Measurements from ENCODE around the gene SMARCD2.

DNA sequence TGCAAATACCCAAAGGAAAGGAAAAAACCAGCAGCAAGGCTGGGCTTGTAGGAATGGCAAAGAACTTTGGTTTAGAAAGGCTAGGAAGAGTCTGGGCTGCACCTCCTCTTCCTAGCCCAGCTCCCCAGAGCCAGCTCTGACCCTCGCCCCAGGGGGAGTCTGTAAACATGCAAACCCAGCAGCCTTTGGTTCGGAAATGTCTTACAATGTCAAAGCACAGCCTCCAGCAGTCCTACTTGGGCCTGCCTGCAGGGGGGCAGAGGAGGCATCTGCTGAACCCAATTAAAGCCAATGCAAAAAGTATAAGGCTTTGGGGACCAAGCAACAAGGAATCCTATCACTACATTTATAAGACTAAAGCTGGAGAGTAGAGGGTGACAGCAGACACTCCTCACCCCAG lies 10.0 kb downstream of the SMARCD2 start:
- TF ChIP-seq, protein P1, sequence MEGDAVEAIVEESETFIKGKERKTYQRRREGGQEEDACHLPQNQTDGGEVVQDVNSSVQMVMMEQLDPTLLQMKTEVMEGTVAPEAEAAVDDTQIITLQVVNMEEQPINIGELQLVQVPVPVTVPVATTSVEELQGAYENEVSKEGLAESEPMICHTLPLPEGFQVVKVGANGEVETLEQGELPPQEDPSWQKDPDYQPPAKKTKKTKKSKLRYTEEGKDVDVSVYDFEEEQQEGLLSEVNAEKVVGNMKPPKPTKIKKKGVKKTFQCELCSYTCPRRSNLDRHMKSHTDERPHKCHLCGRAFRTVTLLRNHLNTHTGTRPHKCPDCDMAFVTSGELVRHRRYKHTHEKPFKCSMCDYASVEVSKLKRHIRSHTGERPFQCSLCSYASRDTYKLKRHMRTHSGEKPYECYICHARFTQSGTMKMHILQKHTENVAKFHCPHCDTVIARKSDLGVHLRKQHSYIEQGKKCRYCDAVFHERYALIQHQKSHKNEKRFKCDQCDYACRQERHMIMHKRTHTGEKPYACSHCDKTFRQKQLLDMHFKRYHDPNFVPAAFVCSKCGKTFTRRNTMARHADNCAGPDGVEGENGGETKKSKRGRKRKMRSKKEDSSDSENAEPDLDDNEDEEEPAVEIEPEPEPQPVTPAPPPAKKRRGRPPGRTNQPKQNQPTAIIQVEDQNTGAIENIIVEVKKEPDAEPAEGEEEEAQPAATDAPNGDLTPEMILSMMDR (conservative IDR thresholded peaks at IDR 0.05; ENCODE audit: low read length), result 0 out of 2 replicates have a peak, but pooled peaks have one; percentile 26
- no peak for TF ChIP-seq EZH2phosphoT487 (IDR thresholded peaks at IDR 0.05; ENCODE audit: borderline replicate concordance, low read depth, low read length)

All from OCI-LY7 (cell line).